ENCODE results near the gene CTNNBL1.

- TF ChIP-seq CTCF (IDR thresholded peaks at IDR 0.05) (no peak), SMC3 (IDR thresholded peaks at IDR 0.05; ENCODE audit: low read depth, low read length) (no peak), NRF1 (IDR thresholded peaks at IDR 0.05; ENCODE audit: low read depth, low read length) (no peak), REST (IDR thresholded peaks at IDR 0.05; ENCODE audit: low read depth, low read length) (no peak), RAD21 (IDR thresholded peaks at IDR 0.05; ENCODE audit: low read length) (no peak), EP300 (IDR thresholded peaks at IDR 0.05; ENCODE audit: borderline replicate concordance in 1 of 2, low read depth in 1 of 2, low read length in 1 of 2) (no peak), FOXM1 (IDR thresholded peaks at IDR 0.05; ENCODE audit: low read depth) (no peak)
These were observed 211.1 kb downstream of the CTNNBL1 start for GRCh38 chr20:37904845-37905373.

All from SK-N-SH (cell line).